ENCODE results near the gene MT1G. TPM values are rescaled to one million over a fixed set of nuclear protein-coding genes. Genes with fewer than 3 reads are reported as not detected.

MT1G gene
- total RNA-seq, 3 donors from 2014 or later (not counting 1 experiment from before 2014, with no cell fraction given) = 0.80 to 1.5 TPM; not detected in 1

DNA sequence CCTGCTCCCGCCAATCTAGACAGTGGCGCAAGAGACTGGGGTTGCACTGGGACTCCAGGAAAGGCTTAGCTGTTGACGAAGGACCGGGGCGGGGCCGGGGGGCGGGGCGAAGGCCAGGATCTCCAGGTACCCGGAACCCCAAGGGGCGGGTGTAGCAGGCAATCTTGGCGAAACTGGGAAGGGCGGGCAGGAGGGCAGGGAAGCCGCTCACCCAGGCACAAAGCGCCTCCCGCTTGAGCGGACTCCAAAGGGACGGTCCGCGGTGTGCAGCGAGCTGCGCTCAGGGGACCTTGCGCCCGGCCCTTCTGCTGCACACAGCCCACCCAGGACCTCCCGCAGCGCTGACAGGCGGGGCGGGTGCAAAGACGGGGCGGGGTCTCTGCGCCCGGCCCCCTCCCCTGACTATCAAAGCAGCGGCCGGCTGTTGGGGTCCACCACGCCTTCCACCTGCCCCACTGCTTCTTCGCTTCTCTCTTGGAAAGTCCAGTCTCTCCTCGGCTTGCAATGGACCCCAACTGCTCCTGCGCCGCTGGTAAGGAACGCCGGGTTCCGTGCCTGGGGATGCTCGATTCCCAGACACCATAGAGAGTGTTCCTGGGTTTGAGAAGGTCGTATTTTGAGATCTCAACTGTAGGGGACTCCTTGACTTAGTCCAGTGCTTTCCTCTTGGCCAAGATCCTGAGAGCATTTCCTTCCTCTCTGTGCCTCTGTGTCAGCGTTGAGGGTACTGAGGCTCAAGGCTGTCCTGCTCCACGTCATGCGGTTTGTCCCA is 10.1 kb downstream of the MT1G start, which contains the start of gene MT1F:
Gene MT1F, plus strand, starts transcription at position 405 of the 772 bp plus-strand sequence. Its CDS starts 100 bp downstream, at position 505.
- peak within 1 kb of the TSS; percentile 83 for H3K4me3 ChIP-seq (ENCODE audit: low read length)
- H3K4me1 Mint-ChIP-seq = peaks cover 6 to 17% of the 10 kb centered on the region in 2 donors
- H3K27ac ChIP-seq (ENCODE audit: low read length) = peak within 1 kb of the TSS; percentile 57
- DNase-seq = peak; percentile 36 to 75
- H3K9me3 Mint-ChIP-seq = no peaks in the 10 kb centered on the region
- ATAC-seq = peak; percentile 78 to 84 (median 81)
- peaks cover 23% of the 10 kb centered on the region for H3K4me1 ChIP-seq (ENCODE audit: control insufficient read depth, insufficient read depth, low read length)
- intact Hi-C loops (cut with micrococcal nuclease) = no loop called here
- H3K9me3 ChIP-seq (ENCODE audit: control insufficient read depth, insufficient read depth, low read length) = no peaks in the 10 kb centered on the region
- no peak for TF ChIP-seq CTCF (IDR thresholded peaks at IDR 0.05)
- H3K27me3 Mint-ChIP-seq (ENCODE audit: low read depth in 2 of 2) = peaks cover 19 to 27% of the 10 kb centered on the region in 2 donors
- peaks cover 2% of the 10 kb centered on the region for H3K27me3 ChIP-seq (ENCODE audit: control insufficient read depth, insufficient read depth, low read length)
- H3K4me3 Mint-ChIP-seq = peak within 1 kb of the TSS; percentile 96
- H3K27ac Mint-ChIP-seq = peak within 1 kb of the TSS; percentile 45 to 81
- H3K36me3 ChIP-seq (ENCODE audit: control insufficient read depth, insufficient read depth, low read length) = no peaks in the 10 kb centered on the region
- H3K36me3 Mint-ChIP-seq = no peaks in the 10 kb centered on the region
- WGBS (ENCODE audit: insufficient coverage) = 1% methylated on average over 46 of the region's 46 CpGs

- no peaks in the 10 kb centered on the region for H3K9me3 Mint-ChIP-seq
- H3K4me1 ChIP-seq (ENCODE audit: control insufficient read depth, insufficient read depth, low read length) = peaks cover 12% of the 10 kb centered on the region
- H3K27ac Mint-ChIP-seq = no peak overlapping the region
- H3K9me3 ChIP-seq (ENCODE audit: control insufficient read depth, insufficient read depth, low read length) = no peaks in the 10 kb centered on the region
- H3K36me3 ChIP-seq (ENCODE audit: control insufficient read depth, insufficient read depth, low read length) = no peaks in the 10 kb centered on the region
- H3K27ac ChIP-seq (ENCODE audit: low read length) = no peak overlapping the region
- H3K36me3 Mint-ChIP-seq = no peaks in the 10 kb centered on the region
- no peak overlapping the region for H3K4me3 Mint-ChIP-seq
- H3K27me3 ChIP-seq (ENCODE audit: control insufficient read depth, insufficient read depth, low read length) = no peaks in the 10 kb centered on the region
- DNase-seq = no peak
- peaks cover 17 to 21% of the 10 kb centered on the region in 2 donors for H3K27me3 Mint-ChIP-seq (ENCODE audit: low read depth in 2 of 2)
- intact Hi-C loops (cut with micrococcal nuclease) = no loop called here
- WGBS (ENCODE audit: insufficient coverage) = 81% methylated on average over 7 of the region's 7 CpGs
- no peak overlapping the region for H3K4me3 ChIP-seq (ENCODE audit: low read length)
- H3K4me1 Mint-ChIP-seq = peaks cover 5 to 10% of the 10 kb centered on the region in 2 donors
- no peak for TF ChIP-seq CTCF (IDR thresholded peaks at IDR 0.05)
- ATAC-seq = no peak
Observed at GRCh38 chr16:56653218-56653617, 14.6 kb downstream of the MT1G start.

- Mint-ChIP-seq H3K4me3 (no peak overlapping the region), H3K27me3 (ENCODE audit: low read depth in 2 of 2) (peaks cover 18 to 23% of the 10 kb centered on the region in 2 donors), H3K36me3 (no peaks in the 10 kb centered on the region), H3K9me3 (no peaks in the 10 kb centered on the region), H3K27ac (no peak overlapping the region), H3K4me1 (peaks cover 0 to 4% of the 10 kb centered on the region in 2 donors)
- Histone ChIP-seq H3K4me1 (ENCODE audit: control insufficient read depth, insufficient read depth, low read length) (peaks cover 6% of the 10 kb centered on the region), H3K27ac (ENCODE audit: low read length) (no peak overlapping the region), H3K9me3 (ENCODE audit: control insufficient read depth, insufficient read depth, low read length) (no peaks in the 10 kb centered on the region), H3K36me3 (ENCODE audit: control insufficient read depth, insufficient read depth, low read length) (no peaks in the 10 kb centered on the region), H3K27me3 (ENCODE audit: control insufficient read depth, insufficient read depth, low read length) (no peaks in the 10 kb centered on the region), H3K4me3 (ENCODE audit: low read length) (no peak overlapping the region)
- ATAC-seq = no peak
- no peak for TF ChIP-seq CTCF (IDR thresholded peaks at IDR 0.05)
- 63% methylated on average over 1 of the region's 1 CpG for WGBS (ENCODE audit: insufficient coverage)
- intact Hi-C loops (cut with micrococcal nuclease) = no loop called here
- DNase-seq = no peak
Observed at GRCh38 chr16:56652600-56652999, 15.3 kb downstream of the MT1G start.
